Dedifferentiated amniotic fluid mesenchymal stem cell (primary cell): ENCODE results near the gene ADAMTS7.
"Not testable (repeated sequence)": the region's sequence is repeated elsewhere in the genome, so short reads cannot be mapped to it uniquely, and the experiment has no call there.

Experiments used
- DNase-seq: peaks from one replicate; pipeline ENCODE4 v3.0.0-alpha.2; 2016; ENCODE audit errors: extremely low spot score

ADAMTS7 gene

GRCh38 chr15:78753359-78753659 lies 58.0 kb downstream of the ADAMTS7 start:
- DNase-seq: not testable (repeated sequence)

GRCh38 chr15:78752492-78753358 lies 58.5 kb downstream of the ADAMTS7 start:
- DNase-seq: no peak

- DNase-seq: no peak
These were observed 59.7 kb downstream of the ADAMTS7 start for GRCh38 chr15:78751602-78751979.

GRCh38 chr15:78750974-78751601 lies 60.2 kb downstream of the ADAMTS7 start:
- peak; percentile 63 for DNase-seq

- no peak for DNase-seq
These were observed 60.7 kb downstream of the ADAMTS7 start for GRCh38 chr15:78750566-78750965.

- no peak for DNase-seq
These were observed 61.4 kb downstream of the ADAMTS7 start for GRCh38 chr15:78749831-78750230.

- not testable (repeated sequence) for DNase-seq
These were observed 63.4 kb downstream of the ADAMTS7 start for GRCh38 chr15:78747877-78748276.

- not testable (repeated sequence) for DNase-seq
These were observed 69.6 kb downstream of the ADAMTS7 start for GRCh38 chr15:78741674-78742073.

- DNase-seq: peak; percentile 6
These were observed 70.4 kb downstream of the ADAMTS7 start for GRCh38 chr15:78740904-78741274.

- peak; percentile 14 for DNase-seq
These were observed 71.0 kb downstream of the ADAMTS7 start for GRCh38 chr15:78739996-78740903.

- no peak for DNase-seq
These were observed 72.1 kb downstream of the ADAMTS7 start for GRCh38 chr15:78739206-78739605.

- not testable (repeated sequence) for DNase-seq
These were observed 73.2 kb downstream of the ADAMTS7 start for GRCh38 chr15:78737931-78738558.

- no peak for DNase-seq
These were observed 74.0 kb downstream of the ADAMTS7 start for GRCh38 chr15:78737187-78737820.

- not testable (repeated sequence) for DNase-seq
These were observed 75.0 kb downstream of the ADAMTS7 start for GRCh38 chr15:78736286-78736685.

- DNase-seq: no peak
These were observed 76.7 kb downstream of the ADAMTS7 start for GRCh38 chr15:78734451-78735064.

- no peak for DNase-seq
These were observed 78.6 kb downstream of the ADAMTS7 start for GRCh38 chr15:78732634-78733033.

GRCh38 chr15:78730955-78731354 lies 80.3 kb downstream of the ADAMTS7 start:
- DNase-seq: no peak

GRCh38 chr15:78728427-78728826 lies 82.8 kb downstream of the ADAMTS7 start:
- not testable (repeated sequence) for DNase-seq

- no peak for DNase-seq
These were observed 83.7 kb downstream of the ADAMTS7 start for GRCh38 chr15:78727561-78727960.

GRCh38 chr15:78726870-78727551 lies 84.3 kb downstream of the ADAMTS7 start:
- no peak for DNase-seq
